Measurements from ENCODE around the gene PCED1B.
"Not testable (repeated sequence)": the region's sequence is repeated elsewhere in the genome, so short reads cannot be mapped to it uniquely, and the experiment has no call there.

PCED1B gene

DNA sequence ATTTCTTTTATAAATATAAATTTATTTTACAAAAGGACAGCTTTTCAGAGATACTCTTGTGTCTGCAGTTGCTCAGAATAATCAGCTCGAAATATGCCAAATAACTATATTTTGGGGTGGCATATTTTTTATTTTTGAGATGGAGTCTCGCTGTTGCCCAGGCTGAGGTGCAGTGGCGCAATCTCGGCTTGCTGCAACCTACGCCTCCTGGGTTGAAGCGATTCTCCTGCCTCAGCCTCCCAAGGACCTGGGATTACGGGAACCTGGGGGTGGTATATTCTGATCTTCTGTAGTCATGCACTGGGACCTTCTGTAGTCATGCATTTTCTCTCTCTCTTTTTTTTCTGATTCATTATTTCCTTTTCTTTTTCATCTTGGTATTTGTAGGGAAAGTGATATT lies 135.3 kb downstream of the PCED1B start:
- Histone ChIP-seq H3K9ac (ENCODE audit: low read length) (peak overlapping the region; percentile 84), H3K4me2 (ENCODE audit: low read depth, low read length, poor library complexity, severe bottlenecking) (peak overlapping the region; percentile 99), H2AFZ (ENCODE audit: low read depth, low read length, severe bottlenecking) (no peak overlapping the region), H3K27me3 (ENCODE audit: low read length) (no peaks in the 10 kb centered on the region), H3K9me2 (replicated peaks; ENCODE audit: insufficient read depth, low read length) (no peaks in the 10 kb centered on the region), H4K20me1 (ENCODE audit: low read depth, low read length) (no peaks in the 10 kb centered on the region), H3F3A (ENCODE audit: insufficient read depth) (peaks cover 63% of the 10 kb centered on the region), H3K79me2 (ENCODE audit: insufficient read depth, low read length) (peaks cover 95% of the 10 kb centered on the region), H3K9me3 (ENCODE audit: insufficient read depth, low read length) (no peaks in the 10 kb centered on the region), H3K27ac (ENCODE audit: low read depth, low read length) (peak overlapping the region; percentile 100), H3K4me3 (ENCODE audit: insufficient read depth, low read length, poor library complexity, severe bottlenecking) (peak overlapping the region; percentile 85), H3K36me3 (ENCODE audit: low read length) (peaks cover 5% of the 10 kb centered on the region)
- TF ChIP-seq, protein P1, sequence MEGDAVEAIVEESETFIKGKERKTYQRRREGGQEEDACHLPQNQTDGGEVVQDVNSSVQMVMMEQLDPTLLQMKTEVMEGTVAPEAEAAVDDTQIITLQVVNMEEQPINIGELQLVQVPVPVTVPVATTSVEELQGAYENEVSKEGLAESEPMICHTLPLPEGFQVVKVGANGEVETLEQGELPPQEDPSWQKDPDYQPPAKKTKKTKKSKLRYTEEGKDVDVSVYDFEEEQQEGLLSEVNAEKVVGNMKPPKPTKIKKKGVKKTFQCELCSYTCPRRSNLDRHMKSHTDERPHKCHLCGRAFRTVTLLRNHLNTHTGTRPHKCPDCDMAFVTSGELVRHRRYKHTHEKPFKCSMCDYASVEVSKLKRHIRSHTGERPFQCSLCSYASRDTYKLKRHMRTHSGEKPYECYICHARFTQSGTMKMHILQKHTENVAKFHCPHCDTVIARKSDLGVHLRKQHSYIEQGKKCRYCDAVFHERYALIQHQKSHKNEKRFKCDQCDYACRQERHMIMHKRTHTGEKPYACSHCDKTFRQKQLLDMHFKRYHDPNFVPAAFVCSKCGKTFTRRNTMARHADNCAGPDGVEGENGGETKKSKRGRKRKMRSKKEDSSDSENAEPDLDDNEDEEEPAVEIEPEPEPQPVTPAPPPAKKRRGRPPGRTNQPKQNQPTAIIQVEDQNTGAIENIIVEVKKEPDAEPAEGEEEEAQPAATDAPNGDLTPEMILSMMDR (IDR thresholded peaks at IDR 0.05; ENCODE audit: insufficient read depth, low read length, poor library complexity, severe bottlenecking) = no peak
- TF ChIP-seq EZH2phosphoT487 (conservative IDR thresholded peaks at IDR 0.05; ENCODE audit: low read length) = no peak

DNA sequence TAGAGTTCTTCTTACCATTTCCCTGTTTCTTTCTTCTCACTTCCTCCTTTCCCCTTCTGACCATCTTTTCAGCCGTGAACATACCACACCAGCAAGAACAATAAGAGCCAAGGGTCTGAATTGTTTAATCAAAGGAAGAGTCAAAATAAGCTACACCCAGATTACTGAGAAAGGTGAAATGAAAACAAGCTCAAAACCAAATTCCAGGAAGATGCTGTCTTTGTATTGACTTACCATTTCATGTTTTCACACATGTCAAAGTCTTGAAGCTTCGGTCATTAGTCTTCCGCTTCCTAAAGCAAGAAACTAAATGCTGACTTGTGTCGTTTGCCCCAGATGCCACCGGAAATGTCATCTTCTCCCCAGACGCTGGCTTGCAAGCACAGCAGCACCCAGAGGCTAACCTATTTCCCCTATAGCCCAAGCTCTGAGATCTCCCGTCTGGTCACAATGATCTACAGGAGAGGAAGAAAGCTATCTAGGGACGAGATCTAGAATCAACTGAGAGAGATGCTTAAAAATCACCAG lies 136.8 kb downstream of the PCED1B start:
- Histone ChIP-seq H3K27me3 (ENCODE audit: low read length) (no peaks in the 10 kb centered on the region), H3K9me3 (ENCODE audit: insufficient read depth, low read length) (no peaks in the 10 kb centered on the region), H4K20me1 (ENCODE audit: low read depth, low read length) (no peaks in the 10 kb centered on the region), H3K79me2 (ENCODE audit: insufficient read depth, low read length) (peaks cover 96% of the 10 kb centered on the region), H2AFZ (ENCODE audit: low read depth, low read length, severe bottlenecking) (no peak overlapping the region), H3K4me3 (ENCODE audit: insufficient read depth, low read length, poor library complexity, severe bottlenecking) (peak overlapping the region; percentile 85), H3K9ac (ENCODE audit: low read length) (peak overlapping the region; percentile 84), H3K27ac (ENCODE audit: low read depth, low read length) (peak overlapping the region; percentile 100), H3K4me2 (ENCODE audit: low read depth, low read length, poor library complexity, severe bottlenecking) (peak overlapping the region; percentile 99), H3F3A (ENCODE audit: insufficient read depth) (peaks cover 55% of the 10 kb centered on the region), H3K9me2 (replicated peaks; ENCODE audit: insufficient read depth, low read length) (no peaks in the 10 kb centered on the region), H3K36me3 (ENCODE audit: low read length) (no peaks in the 10 kb centered on the region; the same call in 1 of the 2 replicates)
- TF ChIP-seq, protein P1 (IDR thresholded peaks at IDR 0.05; ENCODE audit: insufficient read depth, low read length, poor library complexity, severe bottlenecking) = no peak
- no peak for TF ChIP-seq EZH2phosphoT487 (conservative IDR thresholded peaks at IDR 0.05; ENCODE audit: low read length)

DNA sequence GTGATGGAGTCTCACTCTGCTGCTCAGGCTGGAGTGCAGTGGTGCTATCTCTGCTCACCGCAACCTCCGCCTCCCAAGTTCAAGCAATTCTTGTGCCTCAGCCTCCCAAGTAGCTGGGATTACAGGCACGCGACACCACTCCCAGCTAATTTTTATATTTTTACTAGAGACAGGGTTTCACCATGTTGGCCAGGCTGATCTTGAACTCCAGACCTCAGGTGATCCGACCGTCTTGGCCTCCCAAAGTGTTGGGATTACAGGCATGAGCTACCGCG lies 138.1 kb downstream of the PCED1B start:
- peak overlapping the region; percentile 99 for H3K4me2 ChIP-seq (ENCODE audit: low read depth, low read length, poor library complexity, severe bottlenecking)
- H3K36me3 ChIP-seq (ENCODE audit: low read length); H4K20me1 ChIP-seq (ENCODE audit: low read depth, low read length); H3K9me3 ChIP-seq (ENCODE audit: insufficient read depth, low read length); H2AFZ ChIP-seq (ENCODE audit: low read depth, low read length, severe bottlenecking); H3K27me3 ChIP-seq (ENCODE audit: low read length); H3K9me2 ChIP-seq (replicated peaks; ENCODE audit: insufficient read depth, low read length): not testable (repeated sequence)
- H3K9ac ChIP-seq (ENCODE audit: low read length) = peak overlapping the region; percentile 84
- H3F3A ChIP-seq (ENCODE audit: insufficient read depth) = peaks cover 50% of the 10 kb centered on the region
- H3K4me3 ChIP-seq (ENCODE audit: insufficient read depth, low read length, poor library complexity, severe bottlenecking) = peak overlapping the region; percentile 85
- H3K79me2 ChIP-seq (ENCODE audit: insufficient read depth, low read length) = peaks cover 96% of the 10 kb centered on the region
- H3K27ac ChIP-seq (ENCODE audit: low read depth, low read length) = peak overlapping the region; percentile 100

DNA sequence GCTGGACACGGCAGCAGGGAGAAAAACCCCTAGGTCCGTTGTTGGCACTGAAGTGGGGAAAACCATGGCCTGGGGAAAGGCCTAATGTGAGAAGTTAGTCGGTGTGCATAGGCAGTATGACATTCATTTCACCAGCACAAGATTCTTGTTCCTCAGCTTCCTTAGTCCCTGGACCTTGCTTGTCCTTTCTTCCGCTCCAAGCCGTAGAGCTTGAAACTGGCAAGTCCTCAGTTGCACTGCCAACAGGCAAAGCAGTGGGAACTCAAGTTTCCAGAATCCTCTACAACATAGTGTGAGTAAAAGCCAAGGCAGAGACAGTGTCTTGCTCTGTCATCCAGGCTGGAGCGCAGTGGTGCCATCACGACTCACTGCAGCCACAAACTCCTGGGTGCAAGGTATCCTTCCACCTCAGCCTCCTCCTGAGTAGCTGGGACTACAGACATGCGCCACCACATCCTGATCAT lies 138.8 kb downstream of the PCED1B start:
- Histone ChIP-seq H3K9ac (ENCODE audit: low read length) (peak overlapping the region; percentile 84), H3K4me2 (ENCODE audit: low read depth, low read length, poor library complexity, severe bottlenecking) (peak overlapping the region; percentile 99), H4K20me1 (ENCODE audit: low read depth, low read length) (no peaks in the 10 kb centered on the region), H2AFZ (ENCODE audit: low read depth, low read length, severe bottlenecking) (no peak overlapping the region), H3K9me2 (replicated peaks; ENCODE audit: insufficient read depth, low read length) (no peaks in the 10 kb centered on the region), H3K4me3 (ENCODE audit: insufficient read depth, low read length, poor library complexity, severe bottlenecking) (peak overlapping the region; percentile 85), H3K27ac (ENCODE audit: low read depth, low read length) (peak overlapping the region; percentile 100), H3F3A (ENCODE audit: insufficient read depth) (peaks cover 43% of the 10 kb centered on the region), H3K36me3 (ENCODE audit: low read length) (peaks cover 3% of the 10 kb centered on the region; the same call in 1 of the 2 replicates), H3K27me3 (ENCODE audit: low read length) (no peaks in the 10 kb centered on the region), H3K79me2 (ENCODE audit: insufficient read depth, low read length) (peaks cover 96% of the 10 kb centered on the region), H3K9me3 (ENCODE audit: insufficient read depth, low read length) (no peaks in the 10 kb centered on the region)
- TF ChIP-seq EZH2phosphoT487 (conservative IDR thresholded peaks at IDR 0.05; ENCODE audit: low read length) = no peak
- TF ChIP-seq, protein P1 (IDR thresholded peaks at IDR 0.05; ENCODE audit: insufficient read depth, low read length, poor library complexity, severe bottlenecking) = no peak
